Cortex of kidney (tissue), 1 donor: ENCODE results near the gene CA4.
"Not testable (repeated sequence)": the region's sequence is repeated elsewhere in the genome, so short reads cannot be mapped to it uniquely, and the experiment has no call there.

Source experiments
- DNase-seq: peaks from one replicate; lab custom pipeline; 2025; lab: John Stamatoyannopoulos, UW

CA4 gene

DNA sequence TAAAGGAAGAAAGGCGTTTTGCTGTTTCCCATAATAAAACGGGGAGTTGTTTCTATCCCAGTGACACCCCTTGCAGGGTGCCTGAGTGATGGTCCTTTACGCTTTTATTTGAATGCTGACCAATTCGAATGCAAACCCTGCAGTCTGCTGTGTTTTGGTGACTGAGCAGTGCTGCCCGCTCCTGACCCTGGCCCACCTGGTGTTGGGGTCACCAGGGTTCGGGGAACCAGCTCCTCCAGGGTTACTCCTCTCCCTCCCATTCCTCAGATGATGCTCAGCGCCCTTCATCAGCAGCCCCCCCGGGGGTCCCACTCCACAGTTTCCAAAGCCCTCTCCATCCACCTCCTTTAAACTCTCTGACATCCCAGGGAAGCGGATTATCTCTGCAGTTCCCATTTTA lies 6.0 kb downstream of the CA4 start:
- DNase-seq = no peak

DNA sequence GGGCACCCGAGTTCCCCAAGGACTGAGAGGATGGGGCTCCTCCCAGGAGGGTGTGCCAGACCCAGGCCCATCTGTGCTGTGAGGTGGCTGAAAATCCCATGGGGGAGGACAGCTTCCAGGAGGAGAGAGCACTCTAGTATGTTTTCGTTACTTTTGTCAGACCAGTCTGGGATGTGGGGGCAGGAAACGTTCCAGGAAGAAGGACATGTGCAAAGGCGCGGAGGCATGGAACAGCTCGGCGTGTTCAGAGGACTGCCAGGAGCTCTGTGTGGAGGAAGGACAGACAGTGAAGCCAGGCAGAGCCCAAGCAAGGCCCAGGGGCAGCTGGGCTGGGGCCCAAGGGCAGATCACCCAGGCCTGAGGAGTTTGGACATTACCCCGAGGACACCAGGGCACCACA lies 7.0 kb downstream of the CA4 start:
- no peak for DNase-seq

- no peak for DNase-seq
Measured at GRCh38 chr17:60157487-60158040, 7.8 kb downstream of the CA4 start.

- no peak for DNase-seq
Measured at GRCh38 chr17:60158751-60159478, 9.1 kb downstream of the CA4 start.

GRCh38 chr17:60159479-60159866 lies 9.7 kb downstream of the CA4 start:
- no peak for DNase-seq

DNA sequence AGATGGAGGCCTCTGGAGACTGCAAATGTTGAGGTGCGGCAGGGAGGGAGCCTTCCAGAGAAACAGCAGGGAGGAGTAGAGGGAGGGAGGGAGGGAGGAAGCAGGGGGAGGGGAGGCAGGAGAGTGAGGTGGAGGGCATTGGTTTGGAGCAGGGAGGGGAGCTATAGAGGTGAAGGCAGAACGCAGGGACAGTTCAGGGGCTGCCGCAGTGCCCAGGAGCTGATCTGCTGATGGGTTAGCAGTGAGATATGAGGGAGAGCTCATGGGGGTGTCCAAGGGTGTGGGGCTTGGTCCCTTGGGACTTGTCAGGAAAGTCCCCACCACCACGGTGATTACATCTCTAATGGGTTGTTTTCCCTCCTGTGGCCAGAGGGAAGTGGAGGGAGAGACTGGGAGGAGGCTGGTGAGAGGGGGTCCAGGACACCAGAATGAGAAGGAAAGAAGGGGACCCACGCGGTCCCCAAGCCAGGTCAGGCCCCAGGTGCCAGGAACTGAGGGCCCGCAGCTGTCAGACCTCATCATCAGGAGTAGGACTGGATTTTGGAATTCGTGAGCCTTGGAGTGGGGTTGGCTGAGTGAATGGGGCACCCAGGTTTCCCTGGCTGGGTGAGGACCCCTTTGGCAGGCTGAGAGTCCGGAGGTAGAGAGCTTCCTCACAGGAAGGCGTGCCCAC lies 11.2 kb downstream of the CA4 start:
- DNase-seq = no peak

DNA sequence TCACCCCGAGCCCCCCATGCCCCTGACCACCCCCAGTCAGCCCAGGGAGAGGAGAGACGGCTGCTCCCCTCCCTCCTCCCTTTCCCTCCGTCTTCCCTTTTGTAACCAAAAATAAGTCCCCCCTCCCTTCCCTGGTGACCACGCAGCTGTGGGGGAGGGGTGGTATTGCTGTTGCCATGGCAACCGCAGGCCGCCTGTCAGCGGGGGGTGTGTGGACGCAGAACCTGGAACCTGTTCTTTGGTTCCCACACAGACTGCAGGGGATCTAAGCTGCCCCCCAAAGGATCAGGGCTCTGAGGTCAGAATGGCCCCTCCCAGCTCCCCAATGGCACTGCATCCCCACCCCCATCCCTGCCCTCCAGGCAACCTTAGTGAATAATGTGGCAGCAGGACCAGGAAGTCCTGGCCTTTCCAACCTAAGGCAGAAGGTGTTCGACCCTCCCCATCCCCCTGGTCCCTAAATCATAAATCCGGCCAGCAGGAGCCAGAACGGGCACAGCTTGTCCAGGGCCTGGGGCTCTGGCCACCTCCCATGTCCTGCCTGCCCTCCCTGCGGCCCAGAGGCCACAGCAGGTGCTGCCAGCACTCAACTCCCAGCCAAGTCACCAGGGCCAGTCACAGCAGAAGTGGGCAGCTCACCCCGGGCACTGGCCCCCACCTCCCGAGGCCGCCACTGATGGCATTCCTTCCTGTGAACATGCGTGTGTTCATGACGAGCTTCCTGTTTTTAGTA lies 12.0 kb downstream of the CA4 start:
- DNase-seq = no peak

GRCh38 chr17:60163108-60163784 lies 13.5 kb downstream of the CA4 start:
- no peak for DNase-seq

GRCh38 chr17:60164164-60164563 lies 14.4 kb downstream of the CA4 start:
- DNase-seq = no peak

DNA sequence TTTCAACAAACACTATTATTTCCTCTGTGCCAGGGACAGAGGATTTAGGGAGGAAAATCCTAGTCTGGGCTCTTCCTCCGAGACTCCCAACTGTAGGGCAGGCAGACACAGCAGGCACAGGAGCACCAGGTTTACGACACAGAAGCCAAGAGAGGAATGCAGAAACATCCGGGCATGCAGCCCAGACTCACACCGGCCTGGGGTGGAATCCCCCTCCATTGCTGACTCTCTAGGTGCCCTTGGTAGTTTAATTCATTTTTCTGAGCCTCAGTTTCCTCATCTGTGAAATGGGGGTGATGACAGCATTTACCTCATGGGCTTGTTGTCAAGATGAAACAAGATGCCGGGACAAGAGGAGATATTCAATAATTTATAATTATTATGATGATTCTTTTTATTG lies 14.9 kb downstream of the CA4 start:
- DNase-seq = no peak

- DNase-seq = no peak
Measured at GRCh38 chr17:60165223-60165622, 15.4 kb downstream of the CA4 start.

DNA sequence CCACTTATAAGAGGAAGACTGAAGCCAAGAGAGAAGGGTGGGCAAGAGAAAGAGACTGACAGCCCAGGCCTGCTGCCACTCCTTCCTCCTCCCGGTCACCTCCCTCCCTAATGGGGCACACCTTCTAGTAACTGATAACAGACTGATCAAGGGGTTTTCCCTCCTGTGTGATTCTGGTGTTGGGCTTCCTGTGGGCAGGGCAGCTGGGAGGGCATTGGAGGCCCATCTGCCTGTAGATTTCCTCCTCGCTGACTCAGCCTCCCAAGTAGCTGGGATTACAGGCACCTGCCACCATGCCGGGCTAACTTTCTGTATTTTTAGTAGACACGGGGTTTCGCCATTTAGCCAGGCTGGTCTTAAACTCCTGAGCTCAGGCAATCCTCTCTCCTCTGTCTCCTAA lies 16.2 kb downstream of the CA4 start:
- no peak for DNase-seq

DNA sequence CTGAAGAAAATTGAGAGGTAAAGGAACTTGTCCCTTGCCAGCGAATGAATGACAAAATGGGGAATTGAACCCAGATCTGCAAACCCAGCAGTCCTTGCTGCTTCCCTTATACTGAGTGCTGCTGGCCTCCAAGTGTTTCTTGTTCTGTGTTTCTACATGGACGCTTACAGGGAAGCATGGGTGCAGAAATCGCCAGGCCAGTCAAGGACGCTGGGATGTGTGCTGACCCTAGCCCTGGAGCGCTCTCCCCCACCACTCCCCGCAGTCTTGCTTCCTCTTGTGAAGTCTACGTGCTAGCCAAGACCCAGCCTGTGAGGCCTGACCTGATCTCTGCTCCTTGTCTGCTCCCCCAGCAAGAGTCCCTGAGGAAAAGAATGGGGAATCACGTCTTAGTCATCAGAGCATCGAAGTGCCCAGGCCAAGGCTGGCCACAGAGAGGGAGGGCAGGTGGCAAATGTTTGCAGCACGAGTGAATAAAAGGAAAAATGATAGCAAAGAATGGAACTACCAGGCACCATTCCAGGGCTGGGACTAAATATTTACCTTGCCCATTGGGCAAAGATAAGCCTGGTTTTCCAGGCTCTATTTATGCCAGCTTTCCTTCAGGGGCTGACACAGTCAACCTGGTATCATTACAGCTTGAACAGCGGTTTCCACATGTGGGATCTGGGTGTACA lies 17.4 kb downstream of the CA4 start:
- no peak for DNase-seq

DNA sequence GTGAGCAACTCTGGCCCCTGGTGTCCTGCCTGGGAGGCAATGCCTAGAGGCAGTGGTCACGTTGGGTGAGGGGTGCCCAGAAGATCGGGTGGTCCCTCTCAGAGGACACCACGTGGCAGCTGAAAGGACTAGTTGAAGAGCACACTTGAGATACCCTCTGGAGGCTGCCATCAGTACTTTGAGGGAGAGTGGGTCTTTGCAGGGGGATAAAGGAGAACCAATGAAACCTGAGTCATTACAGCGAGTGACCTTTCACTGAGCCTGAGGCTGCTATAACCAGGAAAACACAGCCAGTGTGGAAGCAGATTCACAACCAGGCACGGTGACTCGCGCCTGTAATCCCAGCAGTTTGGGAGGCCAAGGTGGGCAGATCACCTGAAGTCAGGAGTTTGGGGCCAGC lies 18.9 kb downstream of the CA4 start:
- no peak for DNase-seq

GRCh38 chr17:60169921-60170817 lies 20.4 kb downstream of the CA4 start:
- DNase-seq = no peak

GRCh38 chr17:60170835-60171752 lies 21.3 kb downstream of the CA4 start:
- DNase-seq = no peak

DNA sequence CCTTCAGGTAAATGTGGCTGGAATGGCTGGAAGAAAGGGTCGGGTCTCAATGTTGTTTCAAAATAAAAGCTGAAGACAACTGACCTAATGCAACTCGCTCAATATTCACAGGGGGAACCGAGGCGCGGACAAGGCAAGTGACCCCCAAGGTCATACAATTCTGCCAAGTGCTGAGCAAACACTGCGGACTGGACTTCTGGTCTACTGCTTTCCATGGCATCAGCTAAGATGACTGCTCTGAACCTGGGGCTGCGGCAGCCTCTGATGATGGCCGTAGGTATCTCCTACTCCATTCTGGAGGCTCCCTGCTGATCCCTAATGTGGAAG lies 21.9 kb downstream of the CA4 start:
- no peak for DNase-seq

DNA sequence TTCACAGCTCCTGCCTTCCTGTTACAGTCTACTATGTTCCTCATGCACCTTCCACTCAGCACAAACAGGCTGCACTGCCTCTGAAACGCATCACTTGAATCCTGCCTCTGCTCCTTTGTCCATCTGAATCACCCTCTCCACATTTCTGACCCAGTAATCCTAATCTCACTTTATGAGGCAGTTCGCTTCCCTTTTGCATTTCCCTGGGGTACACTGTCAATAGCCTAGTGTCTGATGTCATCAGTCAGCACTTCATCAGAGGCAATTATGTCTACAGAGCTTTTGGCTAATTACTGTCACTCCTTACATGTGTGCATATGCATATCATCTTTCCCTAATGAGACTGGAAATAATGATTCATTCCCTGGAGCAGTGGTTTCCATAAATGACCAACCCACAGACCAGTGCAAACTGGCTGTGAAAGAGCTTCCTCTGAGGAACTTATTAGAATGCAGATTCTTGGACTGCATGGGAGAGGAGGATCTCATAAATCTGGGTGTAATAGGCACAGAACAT lies 23.6 kb downstream of the CA4 start:
- DNase-seq = no peak

- DNase-seq = no peak
Measured at GRCh38 chr17:60174035-60174434, 24.3 kb downstream of the CA4 start.

DNA sequence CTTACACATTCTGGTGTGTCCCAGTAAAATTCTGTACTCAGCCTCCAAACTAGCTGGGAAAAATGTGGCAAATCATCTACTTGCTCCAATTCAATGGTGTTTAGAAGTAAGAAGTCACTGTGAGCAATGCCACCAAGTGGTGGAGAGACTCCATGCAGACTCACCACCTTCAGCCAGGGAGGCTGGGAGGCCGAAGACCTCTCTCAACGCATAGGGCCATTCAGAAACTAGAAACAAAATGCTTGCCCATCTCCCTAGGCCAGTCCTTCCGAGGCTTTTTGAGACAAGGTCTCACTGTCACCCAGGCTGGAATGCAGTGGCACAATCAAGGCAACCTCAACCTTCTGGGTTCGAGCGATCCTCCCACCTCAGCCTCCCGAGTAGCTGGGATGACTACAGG lies 25.0 kb downstream of the CA4 start:
- DNase-seq = not testable (repeated sequence)
